GM23338 (cell line): ENCODE data around the gene HSPH1.

Source experiments
- EZH2 ChIP-seq: fragments of 200-600 bp; sonication (generic); IDR thresholded peaks from one replicate; pipeline ENCODE4 v1.8.0; 2017; ENCODE audit warnings: antibody characterized with exemption, mild to moderate bottlenecking, low read depth; ENCODE audit not compliant: unreplicated experiment
- EZH2phosphoT487 ChIP-seq: fragments of 200-600 bp; sonication (generic); IDR thresholded peaks from one replicate; pipeline ENCODE4 v1.8.1; 2018; ENCODE audit warnings: antibody characterized with exemption; ENCODE audit not compliant: unreplicated experiment
- JUNB ChIP-seq: IDR thresholded peaks from one replicate; pipeline ENCODE4 v1.6.1; 2016; ENCODE audit warnings: antibody characterized with exemption; ENCODE audit not compliant: unreplicated experiment
- POLR2AphosphoS5 ChIP-seq: IDR thresholded peaks from 2 replicates; pipeline ENCODE4 v1.6.1; 2016; ENCODE audit warnings: antibody characterized with exemption, low read depth
- TF ChIP-seq, protein P1 (sequence below), 2 experiments: fragments of 200-600 bp in 1 of 2; sonication (generic) in 1 of 2; conservative IDR thresholded peaks; 2 replicates each; pipeline versions ENCODE4 v1.5.1 to v1.6.1; 2016 to 2017; ENCODE audit warnings: antibody characterized with exemption in 2 of 2, low read depth in 2 of 2, mild to moderate bottlenecking in 2 of 2, moderate library complexity in 1 of 2
- TF ChIP-seq, protein P2 (sequence below): IDR thresholded peaks from one replicate; pipeline ENCODE4 v1.6.1; 2018; ENCODE audit warnings: antibody characterized with exemption; ENCODE audit not compliant: unreplicated experiment
- TF ChIP-seq, protein P3 (sequence below): fragments of 250-450 bp; sonication (Bioruptor Pico); IDR thresholded peaks from 2 replicates; pipeline ENCODE4 v1.5.0; 2020; ENCODE audit warnings: mild to moderate bottlenecking, moderate library complexity

DNA sequence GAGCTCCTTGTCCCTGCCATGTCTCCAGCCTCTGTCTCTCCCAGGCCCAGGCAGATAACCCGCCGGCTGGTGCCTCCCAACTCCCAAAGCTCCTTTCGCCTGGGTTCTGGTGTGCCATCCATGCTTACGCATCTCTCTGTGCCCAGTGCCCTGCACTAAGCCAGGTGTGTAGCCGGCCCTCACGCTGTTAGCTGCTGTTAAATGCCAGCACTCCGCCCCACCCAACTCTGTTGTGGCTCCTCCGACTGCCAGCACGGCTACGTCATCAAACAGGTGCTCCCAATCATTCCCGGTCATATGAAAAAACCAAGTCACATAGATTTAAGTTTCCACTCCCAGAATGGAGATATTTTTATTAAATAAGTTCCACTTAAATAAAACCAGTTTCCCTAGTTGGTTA lies 7.0 kb upstream of the HSPH1 start:
- TF ChIP-seq POLR2AphosphoS5 (no peak), EZH2 (no peak), JUNB (no peak), EZH2phosphoT487 (no peak)
- TF ChIP-seq, protein P1, sequence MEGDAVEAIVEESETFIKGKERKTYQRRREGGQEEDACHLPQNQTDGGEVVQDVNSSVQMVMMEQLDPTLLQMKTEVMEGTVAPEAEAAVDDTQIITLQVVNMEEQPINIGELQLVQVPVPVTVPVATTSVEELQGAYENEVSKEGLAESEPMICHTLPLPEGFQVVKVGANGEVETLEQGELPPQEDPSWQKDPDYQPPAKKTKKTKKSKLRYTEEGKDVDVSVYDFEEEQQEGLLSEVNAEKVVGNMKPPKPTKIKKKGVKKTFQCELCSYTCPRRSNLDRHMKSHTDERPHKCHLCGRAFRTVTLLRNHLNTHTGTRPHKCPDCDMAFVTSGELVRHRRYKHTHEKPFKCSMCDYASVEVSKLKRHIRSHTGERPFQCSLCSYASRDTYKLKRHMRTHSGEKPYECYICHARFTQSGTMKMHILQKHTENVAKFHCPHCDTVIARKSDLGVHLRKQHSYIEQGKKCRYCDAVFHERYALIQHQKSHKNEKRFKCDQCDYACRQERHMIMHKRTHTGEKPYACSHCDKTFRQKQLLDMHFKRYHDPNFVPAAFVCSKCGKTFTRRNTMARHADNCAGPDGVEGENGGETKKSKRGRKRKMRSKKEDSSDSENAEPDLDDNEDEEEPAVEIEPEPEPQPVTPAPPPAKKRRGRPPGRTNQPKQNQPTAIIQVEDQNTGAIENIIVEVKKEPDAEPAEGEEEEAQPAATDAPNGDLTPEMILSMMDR (conservative IDR thresholded peaks at IDR 0.05; ENCODE audit: low read depth in 2 of 2), result no peak
- TF ChIP-seq, protein P2, sequence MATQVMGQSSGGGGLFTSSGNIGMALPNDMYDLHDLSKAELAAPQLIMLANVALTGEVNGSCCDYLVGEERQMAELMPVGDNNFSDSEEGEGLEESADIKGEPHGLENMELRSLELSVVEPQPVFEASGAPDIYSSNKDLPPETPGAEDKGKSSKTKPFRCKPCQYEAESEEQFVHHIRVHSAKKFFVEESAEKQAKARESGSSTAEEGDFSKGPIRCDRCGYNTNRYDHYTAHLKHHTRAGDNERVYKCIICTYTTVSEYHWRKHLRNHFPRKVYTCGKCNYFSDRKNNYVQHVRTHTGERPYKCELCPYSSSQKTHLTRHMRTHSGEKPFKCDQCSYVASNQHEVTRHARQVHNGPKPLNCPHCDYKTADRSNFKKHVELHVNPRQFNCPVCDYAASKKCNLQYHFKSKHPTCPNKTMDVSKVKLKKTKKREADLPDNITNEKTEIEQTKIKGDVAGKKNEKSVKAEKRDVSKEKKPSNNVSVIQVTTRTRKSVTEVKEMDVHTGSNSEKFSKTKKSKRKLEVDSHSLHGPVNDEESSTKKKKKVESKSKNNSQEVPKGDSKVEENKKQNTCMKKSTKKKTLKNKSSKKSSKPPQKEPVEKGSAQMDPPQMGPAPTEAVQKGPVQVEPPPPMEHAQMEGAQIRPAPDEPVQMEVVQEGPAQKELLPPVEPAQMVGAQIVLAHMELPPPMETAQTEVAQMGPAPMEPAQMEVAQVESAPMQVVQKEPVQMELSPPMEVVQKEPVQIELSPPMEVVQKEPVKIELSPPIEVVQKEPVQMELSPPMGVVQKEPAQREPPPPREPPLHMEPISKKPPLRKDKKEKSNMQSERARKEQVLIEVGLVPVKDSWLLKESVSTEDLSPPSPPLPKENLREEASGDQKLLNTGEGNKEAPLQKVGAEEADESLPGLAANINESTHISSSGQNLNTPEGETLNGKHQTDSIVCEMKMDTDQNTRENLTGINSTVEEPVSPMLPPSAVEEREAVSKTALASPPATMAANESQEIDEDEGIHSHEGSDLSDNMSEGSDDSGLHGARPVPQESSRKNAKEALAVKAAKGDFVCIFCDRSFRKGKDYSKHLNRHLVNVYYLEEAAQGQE, result no peak
- TF ChIP-seq, protein P3, sequence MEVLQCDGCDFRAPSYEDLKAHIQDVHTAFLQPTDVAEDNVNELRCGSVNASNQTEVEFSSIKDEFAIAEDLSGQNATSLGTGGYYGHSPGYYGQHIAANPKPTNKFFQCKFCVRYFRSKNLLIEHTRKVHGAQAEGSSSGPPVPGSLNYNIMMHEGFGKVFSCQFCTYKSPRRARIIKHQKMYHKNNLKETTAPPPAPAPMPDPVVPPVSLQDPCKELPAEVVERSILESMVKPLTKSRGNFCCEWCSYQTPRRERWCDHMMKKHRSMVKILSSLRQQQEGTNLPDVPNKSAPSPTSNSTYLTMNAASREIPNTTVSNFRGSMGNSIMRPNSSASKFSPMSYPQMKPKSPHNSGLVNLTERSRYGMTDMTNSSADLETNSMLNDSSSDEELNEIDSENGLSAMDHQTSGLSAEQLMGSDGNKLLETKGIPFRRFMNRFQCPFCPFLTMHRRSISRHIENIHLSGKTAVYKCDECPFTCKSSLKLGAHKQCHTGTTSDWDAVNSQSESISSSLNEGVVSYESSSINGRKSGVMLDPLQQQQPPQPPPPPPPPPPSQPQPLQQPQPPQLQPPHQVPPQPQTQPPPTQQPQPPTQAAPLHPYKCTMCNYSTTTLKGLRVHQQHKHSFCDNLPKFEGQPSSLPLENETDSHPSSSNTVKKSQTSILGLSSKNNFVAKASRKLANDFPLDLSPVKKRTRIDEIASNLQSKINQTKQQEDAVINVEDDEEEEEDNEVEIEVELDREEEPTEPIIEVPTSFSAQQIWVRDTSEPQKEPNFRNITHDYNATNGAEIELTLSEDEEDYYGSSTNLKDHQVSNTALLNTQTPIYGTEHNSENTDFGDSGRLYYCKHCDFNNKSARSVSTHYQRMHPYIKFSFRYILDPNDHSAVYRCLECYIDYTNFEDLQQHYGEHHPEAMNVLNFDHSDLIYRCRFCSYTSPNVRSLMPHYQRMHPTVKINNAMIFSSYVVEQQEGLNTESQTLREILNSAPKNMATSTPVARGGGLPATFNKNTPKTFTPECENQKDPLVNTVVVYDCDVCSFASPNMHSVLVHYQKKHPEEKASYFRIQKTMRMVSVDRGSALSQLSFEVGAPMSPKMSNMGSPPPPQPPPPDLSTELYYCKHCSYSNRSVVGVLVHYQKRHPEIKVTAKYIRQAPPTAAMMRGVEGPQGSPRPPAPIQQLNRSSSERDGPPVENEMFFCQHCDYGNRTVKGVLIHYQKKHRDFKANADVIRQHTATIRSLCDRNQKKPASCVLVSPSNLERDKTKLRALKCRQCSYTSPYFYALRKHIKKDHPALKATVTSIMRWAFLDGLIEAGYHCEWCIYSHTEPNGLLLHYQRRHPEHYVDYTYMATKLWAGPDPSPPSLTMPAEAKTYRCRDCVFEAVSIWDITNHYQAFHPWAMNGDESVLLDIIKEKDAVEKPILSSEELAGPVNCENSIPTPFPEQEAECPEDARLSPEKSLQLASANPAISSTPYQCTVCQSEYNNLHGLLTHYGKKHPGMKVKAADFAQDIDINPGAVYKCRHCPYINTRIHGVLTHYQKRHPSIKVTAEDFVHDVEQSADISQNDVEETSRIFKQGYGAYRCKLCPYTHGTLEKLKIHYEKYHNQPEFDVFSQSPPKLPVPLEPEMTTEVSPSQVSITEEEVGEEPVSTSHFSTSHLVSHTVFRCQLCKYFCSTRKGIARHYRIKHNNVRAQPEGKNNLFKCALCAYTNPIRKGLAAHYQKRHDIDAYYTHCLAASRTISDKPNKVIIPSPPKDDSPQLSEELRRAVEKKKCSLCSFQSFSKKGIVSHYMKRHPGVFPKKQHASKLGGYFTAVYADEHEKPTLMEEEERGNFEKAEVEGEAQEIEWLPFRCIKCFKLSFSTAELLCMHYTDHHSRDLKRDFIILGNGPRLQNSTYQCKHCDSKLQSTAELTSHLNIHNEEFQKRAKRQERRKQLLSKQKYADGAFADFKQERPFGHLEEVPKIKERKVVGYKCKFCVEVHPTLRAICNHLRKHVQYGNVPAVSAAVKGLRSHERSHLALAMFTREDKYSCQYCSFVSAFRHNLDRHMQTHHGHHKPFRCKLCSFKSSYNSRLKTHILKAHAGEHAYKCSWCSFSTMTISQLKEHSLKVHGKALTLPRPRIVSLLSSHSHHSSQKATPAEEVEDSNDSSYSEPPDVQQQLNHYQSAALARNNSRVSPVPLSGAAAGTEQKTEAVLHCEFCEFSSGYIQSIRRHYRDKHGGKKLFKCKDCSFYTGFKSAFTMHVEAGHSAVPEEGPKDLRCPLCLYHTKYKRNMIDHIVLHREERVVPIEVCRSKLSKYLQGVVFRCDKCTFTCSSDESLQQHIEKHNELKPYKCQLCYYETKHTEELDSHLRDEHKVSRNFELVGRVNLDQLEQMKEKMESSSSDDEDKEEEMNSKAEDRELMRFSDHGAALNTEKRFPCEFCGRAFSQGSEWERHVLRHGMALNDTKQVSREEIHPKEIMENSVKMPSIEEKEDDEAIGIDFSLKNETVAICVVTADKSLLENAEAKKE (CRISPR knock-in tag), result no peak
